ENCODE data around the gene ELK4. TPM values are rescaled to one million over a fixed set of nuclear protein-coding genes. Genes with fewer than 3 reads are reported as not detected.

The ELK4 gene
- total and polyA plus RNA-seq, 2 of the 8 experiments (the other 6 are each of a cell fraction or from before 2014, with no cell fraction given): 2.9 to 26.3 TPM

DNA sequence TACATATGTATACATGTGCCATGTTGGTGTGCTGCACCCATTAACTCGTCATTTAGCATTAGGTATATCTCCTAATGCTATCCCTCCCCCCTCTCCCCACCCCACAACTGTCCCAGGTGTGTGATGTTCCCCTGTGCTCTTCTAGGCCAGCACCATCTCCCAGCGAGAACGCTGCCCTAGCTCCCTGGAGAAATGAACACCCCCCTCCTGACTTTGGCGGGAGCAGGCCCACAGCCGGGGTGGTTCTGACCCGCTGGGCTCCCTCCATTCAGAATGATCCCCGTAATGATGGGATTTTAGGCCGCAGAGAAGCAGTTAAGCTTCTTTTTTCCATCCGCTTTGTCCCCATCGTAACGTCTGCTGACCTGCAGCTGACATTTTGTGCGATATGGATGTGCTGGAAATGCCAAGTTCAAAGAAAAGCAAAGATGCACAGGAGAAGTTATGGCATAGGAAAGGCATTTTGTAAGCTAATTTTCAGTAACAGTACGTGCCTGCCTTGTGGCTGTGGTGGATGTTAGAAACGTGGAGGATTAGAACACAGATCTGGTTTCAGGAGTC is 39.3 kb downstream of the ELK4 start (continued):
- TF ChIP-seq, protein P1, sequence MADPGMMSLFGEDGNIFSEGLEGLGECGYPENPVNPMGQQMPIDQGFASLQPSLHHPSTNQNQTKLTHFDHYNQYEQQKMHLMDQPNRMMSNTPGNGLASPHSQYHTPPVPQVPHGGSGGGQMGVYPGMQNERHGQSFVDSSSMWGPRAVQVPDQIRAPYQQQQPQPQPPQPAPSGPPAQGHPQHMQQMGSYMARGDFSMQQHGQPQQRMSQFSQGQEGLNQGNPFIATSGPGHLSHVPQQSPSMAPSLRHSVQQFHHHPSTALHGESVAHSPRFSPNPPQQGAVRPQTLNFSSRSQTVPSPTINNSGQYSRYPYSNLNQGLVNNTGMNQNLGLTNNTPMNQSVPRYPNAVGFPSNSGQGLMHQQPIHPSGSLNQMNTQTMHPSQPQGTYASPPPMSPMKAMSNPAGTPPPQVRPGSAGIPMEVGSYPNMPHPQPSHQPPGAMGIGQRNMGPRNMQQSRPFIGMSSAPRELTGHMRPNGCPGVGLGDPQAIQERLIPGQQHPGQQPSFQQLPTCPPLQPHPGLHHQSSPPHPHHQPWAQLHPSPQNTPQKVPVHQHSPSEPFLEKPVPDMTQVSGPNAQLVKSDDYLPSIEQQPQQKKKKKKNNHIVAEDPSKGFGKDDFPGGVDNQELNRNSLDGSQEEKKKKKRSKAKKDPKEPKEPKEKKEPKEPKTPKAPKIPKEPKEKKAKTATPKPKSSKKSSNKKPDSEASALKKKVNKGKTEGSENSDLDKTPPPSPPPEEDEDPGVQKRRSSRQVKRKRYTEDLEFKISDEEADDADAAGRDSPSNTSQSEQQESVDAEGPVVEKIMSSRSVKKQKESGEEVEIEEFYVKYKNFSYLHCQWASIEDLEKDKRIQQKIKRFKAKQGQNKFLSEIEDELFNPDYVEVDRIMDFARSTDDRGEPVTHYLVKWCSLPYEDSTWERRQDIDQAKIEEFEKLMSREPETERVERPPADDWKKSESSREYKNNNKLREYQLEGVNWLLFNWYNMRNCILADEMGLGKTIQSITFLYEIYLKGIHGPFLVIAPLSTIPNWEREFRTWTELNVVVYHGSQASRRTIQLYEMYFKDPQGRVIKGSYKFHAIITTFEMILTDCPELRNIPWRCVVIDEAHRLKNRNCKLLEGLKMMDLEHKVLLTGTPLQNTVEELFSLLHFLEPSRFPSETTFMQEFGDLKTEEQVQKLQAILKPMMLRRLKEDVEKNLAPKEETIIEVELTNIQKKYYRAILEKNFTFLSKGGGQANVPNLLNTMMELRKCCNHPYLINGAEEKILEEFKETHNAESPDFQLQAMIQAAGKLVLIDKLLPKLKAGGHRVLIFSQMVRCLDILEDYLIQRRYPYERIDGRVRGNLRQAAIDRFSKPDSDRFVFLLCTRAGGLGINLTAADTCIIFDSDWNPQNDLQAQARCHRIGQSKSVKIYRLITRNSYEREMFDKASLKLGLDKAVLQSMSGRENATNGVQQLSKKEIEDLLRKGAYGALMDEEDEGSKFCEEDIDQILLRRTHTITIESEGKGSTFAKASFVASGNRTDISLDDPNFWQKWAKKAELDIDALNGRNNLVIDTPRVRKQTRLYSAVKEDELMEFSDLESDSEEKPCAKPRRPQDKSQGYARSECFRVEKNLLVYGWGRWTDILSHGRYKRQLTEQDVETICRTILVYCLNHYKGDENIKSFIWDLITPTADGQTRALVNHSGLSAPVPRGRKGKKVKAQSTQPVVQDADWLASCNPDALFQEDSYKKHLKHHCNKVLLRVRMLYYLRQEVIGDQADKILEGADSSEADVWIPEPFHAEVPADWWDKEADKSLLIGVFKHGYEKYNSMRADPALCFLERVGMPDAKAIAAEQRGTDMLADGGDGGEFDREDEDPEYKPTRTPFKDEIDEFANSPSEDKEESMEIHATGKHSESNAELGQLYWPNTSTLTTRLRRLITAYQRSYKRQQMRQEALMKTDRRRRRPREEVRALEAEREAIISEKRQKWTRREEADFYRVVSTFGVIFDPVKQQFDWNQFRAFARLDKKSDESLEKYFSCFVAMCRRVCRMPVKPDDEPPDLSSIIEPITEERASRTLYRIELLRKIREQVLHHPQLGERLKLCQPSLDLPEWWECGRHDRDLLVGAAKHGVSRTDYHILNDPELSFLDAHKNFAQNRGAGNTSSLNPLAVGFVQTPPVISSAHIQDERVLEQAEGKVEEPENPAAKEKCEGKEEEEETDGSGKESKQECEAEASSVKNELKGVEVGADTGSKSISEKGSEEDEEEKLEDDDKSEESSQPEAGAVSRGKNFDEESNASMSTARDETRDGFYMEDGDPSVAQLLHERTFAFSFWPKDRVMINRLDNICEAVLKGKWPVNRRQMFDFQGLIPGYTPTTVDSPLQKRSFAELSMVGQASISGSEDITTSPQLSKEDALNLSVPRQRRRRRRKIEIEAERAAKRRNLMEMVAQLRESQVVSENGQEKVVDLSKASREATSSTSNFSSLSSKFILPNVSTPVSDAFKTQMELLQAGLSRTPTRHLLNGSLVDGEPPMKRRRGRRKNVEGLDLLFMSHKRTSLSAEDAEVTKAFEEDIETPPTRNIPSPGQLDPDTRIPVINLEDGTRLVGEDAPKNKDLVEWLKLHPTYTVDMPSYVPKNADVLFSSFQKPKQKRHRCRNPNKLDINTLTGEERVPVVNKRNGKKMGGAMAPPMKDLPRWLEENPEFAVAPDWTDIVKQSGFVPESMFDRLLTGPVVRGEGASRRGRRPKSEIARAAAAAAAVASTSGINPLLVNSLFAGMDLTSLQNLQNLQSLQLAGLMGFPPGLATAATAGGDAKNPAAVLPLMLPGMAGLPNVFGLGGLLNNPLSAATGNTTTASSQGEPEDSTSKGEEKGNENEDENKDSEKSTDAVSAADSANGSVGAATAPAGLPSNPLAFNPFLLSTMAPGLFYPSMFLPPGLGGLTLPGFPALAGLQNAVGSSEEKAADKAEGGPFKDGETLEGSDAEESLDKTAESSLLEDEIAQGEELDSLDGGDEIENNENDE (IDR thresholded peaks at IDR 0.05; ENCODE audit: insufficient replicate concordance, low read length): no peak
- TF ChIP-seq GTF2F1 (IDR thresholded peaks at IDR 0.05; ENCODE audit: borderline replicate concordance, low read depth, low read length): no peak
- TF ChIP-seq ZNF274 (IDR thresholded peaks at IDR 0.05; ENCODE audit: borderline replicate concordance, extremely low read depth, low read length): no peak
- TF ChIP-seq, protein P2, sequence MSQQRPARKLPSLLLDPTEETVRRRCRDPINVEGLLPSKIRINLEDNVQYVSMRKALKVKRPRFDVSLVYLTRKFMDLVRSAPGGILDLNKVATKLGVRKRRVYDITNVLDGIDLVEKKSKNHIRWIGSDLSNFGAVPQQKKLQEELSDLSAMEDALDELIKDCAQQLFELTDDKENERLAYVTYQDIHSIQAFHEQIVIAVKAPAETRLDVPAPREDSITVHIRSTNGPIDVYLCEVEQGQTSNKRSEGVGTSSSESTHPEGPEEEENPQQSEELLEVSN (IDR thresholded peaks at IDR 0.05): no peak
- no peak for TF ChIP-seq NRF1 (IDR thresholded peaks at IDR 0.05; ENCODE audit: low read depth, low read length)
- no peak for TF ChIP-seq SIRT6 (IDR thresholded peaks at IDR 0.05; ENCODE audit: low read length)
- TF ChIP-seq, protein P3, sequence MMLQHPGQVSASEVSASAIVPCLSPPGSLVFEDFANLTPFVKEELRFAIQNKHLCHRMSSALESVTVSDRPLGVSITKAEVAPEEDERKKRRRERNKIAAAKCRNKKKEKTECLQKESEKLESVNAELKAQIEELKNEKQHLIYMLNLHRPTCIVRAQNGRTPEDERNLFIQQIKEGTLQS (IDR thresholded peaks at IDR 0.05; ENCODE audit: insufficient read depth, low read depth, low read length): no peak
- TF ChIP-seq CHD2 (IDR thresholded peaks at IDR 0.05; ENCODE audit: low read length): no peak
- TF ChIP-seq CBX8 (IDR thresholded peaks at IDR 0.05; ENCODE audit: borderline replicate concordance, low read depth, low read length): no peak
- TF ChIP-seq PHF8 (conservative IDR thresholded peaks at IDR 0.05; ENCODE audit: low read depth, low read length): no peak
